ENCODE results near the gene NAA80.

DNA sequence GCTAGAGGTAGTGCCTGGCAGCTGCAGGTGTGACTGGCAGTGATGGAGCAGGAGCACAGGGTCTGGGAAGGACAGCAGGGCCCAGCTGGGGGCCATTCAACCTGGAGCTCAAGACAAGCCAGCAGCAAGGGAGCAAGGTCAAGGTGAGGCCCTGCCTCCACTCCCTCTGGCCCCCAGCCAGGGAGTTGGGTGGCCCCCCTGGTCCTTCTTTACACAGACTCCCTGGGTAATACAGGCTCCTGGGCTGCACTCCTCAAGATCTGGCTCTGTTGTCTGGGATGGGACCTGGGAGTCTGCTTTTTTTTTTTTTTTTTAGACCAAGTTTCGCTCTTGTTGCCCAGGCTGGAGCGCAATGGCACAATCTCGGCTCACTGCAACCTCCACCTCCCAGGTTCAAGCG, 48.7 kb downstream of the NAA80 start:
- TF ChIP-seq, protein P1, sequence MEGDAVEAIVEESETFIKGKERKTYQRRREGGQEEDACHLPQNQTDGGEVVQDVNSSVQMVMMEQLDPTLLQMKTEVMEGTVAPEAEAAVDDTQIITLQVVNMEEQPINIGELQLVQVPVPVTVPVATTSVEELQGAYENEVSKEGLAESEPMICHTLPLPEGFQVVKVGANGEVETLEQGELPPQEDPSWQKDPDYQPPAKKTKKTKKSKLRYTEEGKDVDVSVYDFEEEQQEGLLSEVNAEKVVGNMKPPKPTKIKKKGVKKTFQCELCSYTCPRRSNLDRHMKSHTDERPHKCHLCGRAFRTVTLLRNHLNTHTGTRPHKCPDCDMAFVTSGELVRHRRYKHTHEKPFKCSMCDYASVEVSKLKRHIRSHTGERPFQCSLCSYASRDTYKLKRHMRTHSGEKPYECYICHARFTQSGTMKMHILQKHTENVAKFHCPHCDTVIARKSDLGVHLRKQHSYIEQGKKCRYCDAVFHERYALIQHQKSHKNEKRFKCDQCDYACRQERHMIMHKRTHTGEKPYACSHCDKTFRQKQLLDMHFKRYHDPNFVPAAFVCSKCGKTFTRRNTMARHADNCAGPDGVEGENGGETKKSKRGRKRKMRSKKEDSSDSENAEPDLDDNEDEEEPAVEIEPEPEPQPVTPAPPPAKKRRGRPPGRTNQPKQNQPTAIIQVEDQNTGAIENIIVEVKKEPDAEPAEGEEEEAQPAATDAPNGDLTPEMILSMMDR (IDR thresholded peaks at IDR 0.05) = no peak
- TF ChIP-seq POLR2A (IDR thresholded peaks at IDR 0.05) = no peak

Measured in adrenal gland (tissue), 5 donors.